GM23338 (cell line): Measurements from ENCODE around the gene PLEKHB1. TPM values are rescaled to one million over a fixed set of nuclear protein-coding genes. Genes with fewer than 3 reads are reported as not detected.

ENCODE experiments used
- ATAC-seq: fragments of 200-7000 bp; cut with Tn5 transposase; 3 replicates; pipeline ENCODE4 v1.9.1; 2020
- DNase-seq: peaks from one replicate; pipeline ENCODE4 v3.0.0-alpha.2; 2015; ENCODE audit warnings: low spot score
- H2AFZ ChIP-seq: fragments of 200-600 bp; sonication (generic); 2 replicates; pipeline ENCODE4 v1.8.0; 2016; ENCODE audit warnings: antibody characterized with exemption, mild to moderate bottlenecking, moderate library complexity
- H3F3A ChIP-seq: fragments of 200-600 bp; sonication (generic); replicated peaks from 2 replicates; pipeline ENCODE4 v1.8.0; 2017; ENCODE audit warnings: antibody characterized with exemption, mixed run types, low read depth
- H3K27ac ChIP-seq: fragments of 200-600 bp; sonication (generic); 2 replicates; pipeline ENCODE4 v1.6.1; 2016; ENCODE audit warnings: low read depth
- H3K27me3 ChIP-seq: fragments of 200-600 bp; sonication (generic); 2 replicates; pipeline ENCODE4 v1.8.0; 2016; ENCODE audit warnings: mild to moderate bottlenecking, mixed run types, moderate library complexity; ENCODE audit not compliant: insufficient read depth
- H3K36me3 ChIP-seq: fragments of 200-600 bp; sonication (generic); 2 replicates; pipeline ENCODE4 v1.8.0; 2016; ENCODE audit warnings: mild to moderate bottlenecking; ENCODE audit not compliant: insufficient read depth
- H3K4me1 ChIP-seq: fragments of 200-600 bp; sonication (generic); 2 replicates; pipeline ENCODE4 v1.8.0; 2016; ENCODE audit warnings: mild to moderate bottlenecking, moderate library complexity; ENCODE audit not compliant: insufficient read depth
- H3K4me2 ChIP-seq: fragments of 200-600 bp; sonication (generic); 2 replicates; pipeline ENCODE4 v1.7.1; 2017; ENCODE audit warnings: mixed run types
- H3K4me3 ChIP-seq: fragments of 200-600 bp; sonication (generic); 2 replicates; pipeline ENCODE4 v1.6.1; 2016; ENCODE audit warnings: mixed run types
- H3K79me2 ChIP-seq: fragments of 200-600 bp; sonication (generic); replicated peaks from 2 replicates; pipeline ENCODE4 v1.8.0; 2017; ENCODE audit warnings: mild to moderate bottlenecking; ENCODE audit not compliant: insufficient read depth
- H3K9me2 ChIP-seq: fragments of 200-600 bp; sonication (generic); 2 replicates; pipeline ENCODE4 v1.8.0; 2017; ENCODE audit not compliant: insufficient read depth
- H4K20me1 ChIP-seq: fragments of 200-600 bp; sonication (generic); replicated peaks from 2 replicates; pipeline ENCODE4 v1.8.0; 2017; ENCODE audit warnings: mild to moderate bottlenecking; ENCODE audit not compliant: insufficient read depth
- H3K27ac Mint-ChIP-seq: 2 replicates; pipeline ENCODE4 v1.8.0; 2020; ENCODE audit warnings: inconsistent platforms, mild to moderate bottlenecking, moderate library complexity, mixed read lengths
- H3K27me3 Mint-ChIP-seq: 3 replicates; pipeline ENCODE4 v1.8.0; 2022; ENCODE audit warnings: low read depth, mild to moderate bottlenecking, moderate library complexity, mixed read lengths, inconsistent platforms; ENCODE audit not compliant: insufficient read depth, poor library complexity
- H3K36me3 Mint-ChIP-seq: 3 replicates; pipeline ENCODE4 v1.8.0; 2021; ENCODE audit warnings: low read depth, mild to moderate bottlenecking, inconsistent platforms, moderate library complexity, mixed read lengths
- H3K4me1 Mint-ChIP-seq: 3 replicates; pipeline ENCODE4 v1.8.0; 2020; ENCODE audit warnings: mild to moderate bottlenecking, inconsistent platforms, mixed read lengths
- H3K4me3 Mint-ChIP-seq: 3 replicates; pipeline ENCODE4 v1.8.0; 2021; ENCODE audit warnings: moderate library complexity, mild to moderate bottlenecking, inconsistent platforms, mixed read lengths
- H3K9me3 Mint-ChIP-seq: 3 replicates; pipeline ENCODE4 v1.8.0; 2020; ENCODE audit warnings: moderate library complexity, mild to moderate bottlenecking, inconsistent platforms, mixed read lengths
- CREB1 ChIP-seq: fragments of 250-450 bp; sonication (Bioruptor Pico); IDR thresholded peaks from 2 replicates; pipeline ENCODE4 v1.5.0; 2020; ENCODE audit warnings: low read depth, mild to moderate bottlenecking, moderate library complexity
- CTCF ChIP-seq, 2 experiments: fragments of 200-600 bp in 1 of 2; sonication (generic) in 1 of 2; conservative IDR thresholded peaks; 2 replicates each; pipeline versions ENCODE4 v1.5.1 to v1.6.1; 2016 to 2017; ENCODE audit warnings: antibody characterized with exemption in 2 of 2, low read depth in 2 of 2, mild to moderate bottlenecking in 2 of 2, moderate library complexity in 1 of 2
- ETS1 ChIP-seq: IDR thresholded peaks from 2 replicates; pipeline ENCODE4 v1.6.1; 2016; ENCODE audit warnings: antibody characterized with exemption
- EZH2 ChIP-seq: fragments of 200-600 bp; sonication (generic); IDR thresholded peaks from one replicate; pipeline ENCODE4 v1.8.0; 2017; ENCODE audit warnings: antibody characterized with exemption, mild to moderate bottlenecking, low read depth; ENCODE audit not compliant: unreplicated experiment
- EZH2phosphoT487 ChIP-seq: fragments of 200-600 bp; sonication (generic); IDR thresholded peaks from one replicate; pipeline ENCODE4 v1.8.1; 2018; ENCODE audit warnings: antibody characterized with exemption; ENCODE audit not compliant: unreplicated experiment
- JUNB ChIP-seq: IDR thresholded peaks from one replicate; pipeline ENCODE4 v1.6.1; 2016; ENCODE audit warnings: antibody characterized with exemption; ENCODE audit not compliant: unreplicated experiment
- NANOG ChIP-seq: IDR thresholded peaks from 2 replicates; pipeline ENCODE4 v1.6.1; 2016; ENCODE audit warnings: antibody characterized with exemption, borderline replicate concordance
- POLR2AphosphoS5 ChIP-seq: IDR thresholded peaks from 2 replicates; pipeline ENCODE4 v1.6.1; 2016; ENCODE audit warnings: antibody characterized with exemption, low read depth
- REST ChIP-seq: IDR thresholded peaks from one replicate; pipeline ENCODE4 v1.6.1; 2018; ENCODE audit warnings: antibody characterized with exemption; ENCODE audit not compliant: unreplicated experiment
- STAT1 ChIP-seq: IDR thresholded peaks from one replicate; pipeline ENCODE4 v1.6.1; 2016; ENCODE audit warnings: antibody characterized with exemption; ENCODE audit not compliant: unreplicated experiment
- ZNF114 ChIP-seq: fragments of 250-450 bp; sonication (Bioruptor Pico); IDR thresholded peaks from 2 replicates; pipeline ENCODE4 v1.5.0; 2020; ENCODE audit warnings: mild to moderate bottlenecking, moderate library complexity
- ZNF331 ChIP-seq: fragments of 250-450 bp; sonication (Bioruptor Pico); IDR thresholded peaks from 2 replicates; pipeline ENCODE4 v1.5.0; 2020; ENCODE audit warnings: low read depth, mild to moderate bottlenecking, moderate library complexity
- ZNF462 ChIP-seq: fragments of 250-450 bp; sonication (Bioruptor Pico); IDR thresholded peaks from 2 replicates; pipeline ENCODE4 v1.5.0; 2020; ENCODE audit warnings: mild to moderate bottlenecking, moderate library complexity
- polyA plus RNA-seq: library from polyadenylated mRNA; unstranded; fragments of >200 nt; fragmentation: Nextera tagmentation; extraction: Ambion mirVana; gene quantifications from 2 replicates; pipeline ENCODE4 v1.2.1, GENCODE V29; 2016
- total RNA-seq: library from RNA; depleted of rRNA; stranded (reverse); fragments of >200 nt; shearing (Covaris generic); gene quantifications from 2 replicates; pipeline ENCODE4 v1.2.3, GENCODE V29; 2014

PLEKHB1 gene
- total and polyA plus RNA-seq, 2 experiments from 2014 or later, result 20.1 to 20.8 TPM

- Histone ChIP-seq H3K27ac (no peak overlapping the region), H2AFZ (no peak overlapping the region), H3K27me3 (peaks cover 49% of the 10 kb centered on the region), H4K20me1 (0 out of 2 replicates have a peak, but pooled peaks cover 4% of the 10 kb centered on the region), H3K36me3 (no peaks in the 10 kb centered on the region), H3K79me2 (no peaks in the 10 kb centered on the region), H3K4me2 (no peak overlapping the region), H3K9me2 (peaks cover 6% of the 10 kb centered on the region; the same call in 1 of the 2 replicates), H3K4me3 (no peak overlapping the region), H3F3A (no peaks in the 10 kb centered on the region), H3K4me1 (peaks cover 24% of the 10 kb centered on the region)
- H3K27me3 Mint-ChIP-seq, result peaks cover 40% of the 10 kb centered on the region
- TF ChIP-seq ZNF331 (CRISPR knock-in tag), result no peak
- no peak for TF ChIP-seq POLR2AphosphoS5
- TF ChIP-seq STAT1, result no peak
- TF ChIP-seq EZH2phosphoT487, result no peak
- no peak for TF ChIP-seq ZNF114
- no peak for TF ChIP-seq JUNB
- TF ChIP-seq CTCF (conservative IDR thresholded peaks at IDR 0.05; ENCODE audit: low read depth in 2 of 2), result no peak
- no peak for TF ChIP-seq ETS1
- no peak for TF ChIP-seq EZH2
- TF ChIP-seq REST, result no peak
- TF ChIP-seq CREB1 (CRISPR knock-in tag), result no peak
- no peak for TF ChIP-seq NANOG
- no peak for TF ChIP-seq ZNF462
- no peak for DNase-seq
- H3K27ac Mint-ChIP-seq, result no peak overlapping the region
- no peak overlapping the region for H3K4me3 Mint-ChIP-seq
- no peaks in the 10 kb centered on the region for H3K36me3 Mint-ChIP-seq
- H3K9me3 Mint-ChIP-seq, result no peaks in the 10 kb centered on the region
- peaks cover 23% of the 10 kb centered on the region for H3K4me1 Mint-ChIP-seq
- ATAC-seq, result no peak
Measured at GRCh38 chr11:73633999-73634398, 12.4 kb upstream of the PLEKHB1 start.
